CD14-positive monocyte (primary cell): ENCODE results near the gene SC5D. TPM values are rescaled to one million over a fixed set of nuclear protein-coding genes. Genes with fewer than 3 reads are reported as not detected.

ENCODE experiments used
- DNase-seq, 3 donors: peaks; one replicate each; pipeline ENCODE4 v3.0.0-alpha.2; 2011 to 2022
- H2AFZ ChIP-seq: 2 replicates; pipeline ENCODE4 v1.6.0; 2012; ENCODE audit warnings: mild to moderate bottlenecking, low read depth, low read length, inconsistent platforms; ENCODE audit not compliant: insufficient read depth, poor library complexity, severe bottlenecking
- H3K27ac ChIP-seq, 2 donors: 1 replicate in 1 of 2; 2 replicates in 1 of 2; pipeline ENCODE4 v1.5.1; 2012 to 2013; ENCODE audit warnings: low read length in 2 of 2, control low read depth in 1 of 2, inconsistent platforms in 1 of 2, low read depth in 1 of 2, mild to moderate bottlenecking in 1 of 2
- H3K27me3 ChIP-seq, 2 donors: one replicate each; pipeline versions ENCODE4 v1.6.0 to v1.6.1; 2011 to 2013; ENCODE audit warnings: low read length in 2 of 2; ENCODE audit not compliant: control insufficient read depth in 2 of 2, insufficient read depth in 2 of 2
- H3K36me3 ChIP-seq, 2 donors: replicated peaks in 1 of 2; 1 replicate in 1 of 2; 2 replicates in 1 of 2; pipeline versions ENCODE4 v1.5.1 to v1.6.1; 2012 to 2013; ENCODE audit warnings: low read length in 2 of 2, control low read depth in 1 of 2, inconsistent platforms in 1 of 2, mild to moderate bottlenecking in 1 of 2; ENCODE audit not compliant: insufficient read depth in 2 of 2, control insufficient read depth in 1 of 2
- H3K4me1 ChIP-seq, 2 donors: 1 replicate in 1 of 2; 2 replicates in 1 of 2; pipeline versions ENCODE4 v1.5.1 to v1.6.1; 2012 to 2013; ENCODE audit warnings: low read length in 2 of 2, control low read depth in 1 of 2, inconsistent platforms in 1 of 2, mild to moderate bottlenecking in 1 of 2, moderate library complexity in 1 of 2; ENCODE audit not compliant: insufficient read depth in 2 of 2, control insufficient read depth in 1 of 2
- H3K4me2 ChIP-seq: replicated peaks from 2 replicates; pipeline ENCODE3; 2012; ENCODE audit warnings: low read length, moderate library complexity, mild to moderate bottlenecking; ENCODE audit not compliant: poor library complexity, severe bottlenecking; ENCODE audit errors: extremely low read depth
- H3K4me3 ChIP-seq, 3 experiments: fragments of 200-600 bp in 1 of 3; sonication (generic) in 1 of 3; replicated peaks in 1 of 3; 1 replicate in 2 of 3; 2 replicates in 1 of 3; pipeline ENCODE4 v1.5.1; 2011 to 2013; ENCODE audit warnings: low read length in 3 of 3, mild to moderate bottlenecking in 3 of 3, control low read depth in 2 of 3, low read depth in 2 of 3, inconsistent platforms in 1 of 3, moderate library complexity in 1 of 3
- H3K79me2 ChIP-seq: 2 replicates; pipeline ENCODE4 v1.6.0; 2012; ENCODE audit warnings: mild to moderate bottlenecking, control low read depth, inconsistent platforms, low read length, moderate library complexity; ENCODE audit not compliant: insufficient read depth
- H3K9ac ChIP-seq: 2 replicates; pipeline ENCODE4 v1.6.0; 2017; ENCODE audit warnings: low read length, mild to moderate bottlenecking; ENCODE audit not compliant: insufficient read depth, poor library complexity, severe bottlenecking
- H3K9me3 ChIP-seq, 2 donors: replicated peaks in 1 of 2; 1 replicate in 1 of 2; 2 replicates in 1 of 2; pipeline versions ENCODE4 v1.5.1 to v1.6.1; 2012 to 2013; ENCODE audit warnings: low read length in 2 of 2, control low read depth in 1 of 2; ENCODE audit not compliant: control insufficient read depth in 1 of 2, insufficient read depth in 1 of 2
- H4K20me1 ChIP-seq: 2 replicates; pipeline ENCODE4 v1.6.0; 2012; ENCODE audit warnings: mild to moderate bottlenecking, low read length, control low read depth, moderate library complexity; ENCODE audit not compliant: insufficient read depth
- H3K27ac Mint-ChIP-seq, 7 donors: one replicate each; pipeline ENCODE4 v1.8.0; 2020; ENCODE audit warnings: mild to moderate bottlenecking in 7 of 7, mixed read lengths in 7 of 7, moderate library complexity in 6 of 7, inconsistent platforms in 2 of 7
- H3K27me3 Mint-ChIP-seq, 3 donors: one replicate each; pipeline ENCODE4 v1.8.0; 2021 to 2022; ENCODE audit warnings: low read depth in 3 of 3, mild to moderate bottlenecking in 3 of 3, mixed read lengths in 3 of 3, moderate library complexity in 3 of 3, inconsistent platforms in 1 of 3
- H3K36me3 Mint-ChIP-seq, 2 donors: one replicate each; pipeline ENCODE4 v1.8.0; 2020; ENCODE audit warnings: mixed read lengths in 2 of 2, inconsistent platforms in 1 of 2, mild to moderate bottlenecking in 1 of 2
- H3K4me1 Mint-ChIP-seq: one replicate; pipeline ENCODE4 v1.8.0; 2020; ENCODE audit warnings: mild to moderate bottlenecking, mixed read lengths
- H3K4me3 Mint-ChIP-seq, 2 donors: one replicate each; pipeline ENCODE4 v1.8.0; 2020; ENCODE audit warnings: mild to moderate bottlenecking in 2 of 2, mixed read lengths in 2 of 2, moderate library complexity in 1 of 2
- H3K9me3 Mint-ChIP-seq, 7 donors: one replicate each; pipeline ENCODE4 v1.8.0; 2020 to 2022; ENCODE audit warnings: mixed read lengths in 7 of 7, mild to moderate bottlenecking in 6 of 7, moderate library complexity in 6 of 7, inconsistent platforms in 2 of 7
- WGBS: methylation state at CpG from one replicate; pipeline ENCODE4 v1.1.5; 2013; ENCODE audit warnings: missing lambda C conversion rate; ENCODE audit not compliant: insufficient coverage; 5-methylcytosine and 5-hydroxymethylcytosine counted together
- intact Hi-C, 2 donors: fragments of 100-400 bp; cut with micrococcal nuclease; formaldehyde crosslinking; loops; one replicate each; pipeline versions ENCODE4 v1.15.0 to v1.15.1; 2023
- polyA plus RNA-seq, 3 donors: library from polyadenylated mRNA; depleted of rRNA in 1 of 3; unstranded in 2 of 3; stranded (reverse) in 1 of 3; fragments of 300-500 nt in 2 of 3; fragments of >200 nt in 1 of 3; fragmentation: Illumina TruSeq in 2 of 3; gene quantifications; 1 replicate in 2 of 3; 2 replicates in 1 of 3; pipeline ENCODE4 v1.2.3, GENCODE V29; 2012 to 2021
- TF ChIP-seq, protein P1 (sequence below): fragments of 200-600 bp; IDR thresholded peaks from one replicate; pipeline ENCODE4 v1.8.0; 2022; ENCODE audit warnings: antibody characterized with exemption, mild to moderate bottlenecking

Gene SC5D
- polyA plus RNA-seq, 3 donors, result 6.4 to 8.3 (median 8.3) TPM

DNA sequence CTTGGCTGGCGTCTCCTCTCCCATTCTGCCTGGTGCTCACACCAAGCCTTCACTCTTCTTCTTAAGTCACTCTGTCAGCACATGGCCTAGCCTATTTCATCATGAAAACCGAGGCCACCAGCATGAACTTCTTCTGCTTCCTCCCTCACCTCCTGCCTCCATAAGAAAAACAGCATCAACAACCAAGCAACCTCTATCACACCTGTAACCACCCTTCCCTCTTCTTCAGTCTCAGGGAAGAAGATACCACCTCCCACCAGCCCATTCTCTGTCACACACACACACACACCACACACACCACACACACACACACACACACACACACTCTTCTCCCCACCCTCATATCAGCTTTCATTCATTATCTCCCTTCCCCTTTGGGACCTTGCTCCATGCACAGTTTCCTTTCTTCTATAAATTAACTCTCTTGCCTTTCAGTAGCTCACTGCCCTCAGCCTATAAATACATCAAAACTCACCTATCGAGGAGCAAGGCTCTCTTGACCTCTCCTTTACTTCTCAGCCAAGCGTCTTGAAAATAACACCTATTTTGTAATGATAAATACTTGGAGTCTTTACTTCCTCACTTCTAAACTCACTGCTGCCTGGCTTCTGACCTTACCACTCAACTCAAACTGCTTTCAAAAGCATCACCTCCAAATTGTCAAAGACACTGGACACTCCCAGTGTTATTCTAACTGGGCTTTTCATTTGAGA is 36.6 kb downstream of the SC5D start:
- Histone ChIP-seq H3K9ac (no peak overlapping the region), H2AFZ (no peak overlapping the region), H3K9me3 (no peaks in the 10 kb centered on the region), H3K36me3 (no peaks in the 10 kb centered on the region), H3K27me3 (peaks cover 0 to 2% of the 10 kb centered on the region in 2 donors), H3K79me2 (no peaks in the 10 kb centered on the region), H3K27ac (no peak overlapping the region), H3K4me2 (no peak overlapping the region), H3K4me3 (no peak overlapping the region), H4K20me1 (no peaks in the 10 kb centered on the region), H3K4me1 (peaks cover 0 to 4% of the 10 kb centered on the region in 2 donors)
- Mint-ChIP-seq H3K36me3 (no peaks in the 10 kb centered on the region), H3K9me3 (no peaks in the 10 kb centered on the region), H3K4me3 (no peak overlapping the region), H3K27ac (no peak overlapping the region), H3K27me3 (peaks cover 0 to under 1% (median 0%) of the 10 kb centered on the region in 3 donors), H3K4me1 (peaks cover 6% of the 10 kb centered on the region)
- 40% methylated on average over 2 of the region's 4 CpGs for WGBS
- intact Hi-C loops, result loop anchor here in 1 of 2 donors (10.0 kb wide), 2 partner anchors 46 to 156 kb away; no protein-coding TSS in a partner anchor
- TF ChIP-seq, protein P1, sequence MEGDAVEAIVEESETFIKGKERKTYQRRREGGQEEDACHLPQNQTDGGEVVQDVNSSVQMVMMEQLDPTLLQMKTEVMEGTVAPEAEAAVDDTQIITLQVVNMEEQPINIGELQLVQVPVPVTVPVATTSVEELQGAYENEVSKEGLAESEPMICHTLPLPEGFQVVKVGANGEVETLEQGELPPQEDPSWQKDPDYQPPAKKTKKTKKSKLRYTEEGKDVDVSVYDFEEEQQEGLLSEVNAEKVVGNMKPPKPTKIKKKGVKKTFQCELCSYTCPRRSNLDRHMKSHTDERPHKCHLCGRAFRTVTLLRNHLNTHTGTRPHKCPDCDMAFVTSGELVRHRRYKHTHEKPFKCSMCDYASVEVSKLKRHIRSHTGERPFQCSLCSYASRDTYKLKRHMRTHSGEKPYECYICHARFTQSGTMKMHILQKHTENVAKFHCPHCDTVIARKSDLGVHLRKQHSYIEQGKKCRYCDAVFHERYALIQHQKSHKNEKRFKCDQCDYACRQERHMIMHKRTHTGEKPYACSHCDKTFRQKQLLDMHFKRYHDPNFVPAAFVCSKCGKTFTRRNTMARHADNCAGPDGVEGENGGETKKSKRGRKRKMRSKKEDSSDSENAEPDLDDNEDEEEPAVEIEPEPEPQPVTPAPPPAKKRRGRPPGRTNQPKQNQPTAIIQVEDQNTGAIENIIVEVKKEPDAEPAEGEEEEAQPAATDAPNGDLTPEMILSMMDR, result no peak
- DNase-seq, result peak in 1 of 3 donors; percentile 27

DNA sequence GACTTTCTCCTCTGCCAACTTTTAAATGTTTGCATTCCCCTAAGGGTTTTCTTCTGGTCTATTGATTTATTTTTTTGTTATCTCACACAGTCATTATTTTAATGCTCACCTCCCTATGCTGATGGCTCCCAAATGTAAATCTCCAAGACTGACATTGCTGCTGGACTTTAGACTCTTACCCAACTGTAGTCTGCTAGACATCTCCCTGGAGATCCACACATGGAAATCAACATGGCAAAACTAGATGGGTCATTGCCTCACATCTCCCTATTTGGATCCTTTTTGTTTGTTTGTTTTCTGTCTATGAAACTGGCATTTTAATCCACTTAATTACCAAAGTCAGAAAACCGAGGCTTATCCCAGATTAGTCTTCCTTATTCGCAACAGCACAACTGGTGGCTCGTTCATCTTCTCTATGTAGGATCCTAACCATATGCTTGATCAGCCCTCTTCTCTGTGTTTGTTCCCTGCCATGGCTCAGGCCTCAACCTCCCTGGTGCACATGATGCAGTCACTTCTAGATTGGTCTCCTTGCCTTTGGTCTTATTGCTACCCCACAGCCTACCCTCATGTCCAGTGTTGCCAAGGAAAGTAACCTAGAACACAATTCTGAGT is 37.3 kb downstream of the SC5D start:
- Histone ChIP-seq H3K4me2 (no peak overlapping the region), H3K9me3 (no peaks in the 10 kb centered on the region), H3K27me3 (peaks cover 0 to 2% of the 10 kb centered on the region in 2 donors), H3K79me2 (no peaks in the 10 kb centered on the region), H3K9ac (no peak overlapping the region), H3K36me3 (no peaks in the 10 kb centered on the region), H3K4me3 (no peak overlapping the region), H4K20me1 (no peaks in the 10 kb centered on the region), H3K27ac (no peak overlapping the region), H2AFZ (no peak overlapping the region), H3K4me1 (peaks cover 0 to 9% of the 10 kb centered on the region in 2 donors)
- 97% methylated on average over 3 of the region's 3 CpGs for WGBS
- no peak for DNase-seq
- H3K9me3 Mint-ChIP-seq, result no peaks in the 10 kb centered on the region
- H3K36me3 Mint-ChIP-seq, result no peaks in the 10 kb centered on the region
- intact Hi-C loops, result loop anchor here in 1 of 2 donors (10.0 kb wide), 2 partner anchors 45 to 155 kb away; no protein-coding TSS in a partner anchor
- H3K4me3 Mint-ChIP-seq, result no peak overlapping the region
- no peak overlapping the region for H3K27ac Mint-ChIP-seq
- H3K27me3 Mint-ChIP-seq, result peaks cover 0 to 4% (median 2%) of the 10 kb centered on the region in 3 donors
- TF ChIP-seq, protein P1, result no peak
- H3K4me1 Mint-ChIP-seq, result peaks cover 9% of the 10 kb centered on the region
